Measurements from ENCODE around the gene PHKG1. TPM values are rescaled to one million over a fixed set of nuclear protein-coding genes. Genes with fewer than 3 reads are reported as not detected.
"Not testable (repeated sequence)": the region's sequence is repeated elsewhere in the genome, so short reads cannot be mapped to it uniquely, and the experiment has no call there.

PHKG1 gene
- polyA plus RNA-seq, 1 donor (not counting 4 experiments of a cell fraction or from before 2014, with no cell fraction given) = 0.25 TPM

DNA sequence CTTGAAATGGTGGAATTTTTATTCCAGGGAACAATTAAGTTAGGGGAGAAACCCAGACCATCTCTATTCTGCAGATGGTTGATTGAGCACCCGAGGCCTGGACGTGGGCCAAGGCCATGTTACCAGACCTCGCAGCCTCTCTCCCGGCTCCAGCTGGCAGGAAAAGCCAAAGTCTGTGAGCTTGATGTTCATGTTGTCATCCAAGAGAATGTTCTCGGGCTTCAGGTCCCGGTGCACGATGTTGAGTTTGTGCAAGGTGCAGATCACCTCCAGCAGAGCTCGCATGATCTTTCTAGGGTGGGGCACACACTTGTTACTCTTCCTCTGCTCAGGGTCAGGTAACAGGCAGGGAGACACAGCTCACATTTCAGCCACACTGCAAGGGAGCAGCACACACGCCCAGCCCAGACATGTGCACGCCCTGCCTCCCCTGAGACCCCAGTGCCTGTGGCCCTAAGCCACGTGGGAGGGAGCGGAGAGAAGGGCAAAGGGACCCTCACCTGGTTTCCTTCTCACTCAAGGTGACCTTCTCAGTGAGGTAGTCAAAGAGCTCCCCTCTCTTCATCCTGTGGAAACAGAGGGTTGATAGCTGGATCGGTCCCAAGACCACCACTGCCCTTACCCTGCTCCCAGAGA is 9.5 kb downstream of the PHKG1 start:
- no peak overlapping the region for H3K27ac ChIP-seq (ENCODE audit: control insufficient read depth, insufficient read depth, low read length)
- no peaks in the 10 kb centered on the region for H3K27me3 ChIP-seq (ENCODE audit: control insufficient read depth, extremely low read depth, insufficient read depth, low read length)
- dilution Hi-C loops (cut with MboI; ENCODE audit: extremely low pct_ligation_motif_present, low sequenced_read_pairs) = no loop called here
- TF ChIP-seq CTCF (optimal IDR thresholded peaks at IDR 0.05 in 1 of 3, IDR thresholded peaks at IDR 0.05 in 1 of 3, conservative IDR thresholded peaks at IDR 0.05 in 1 of 3; ENCODE audit: extremely low read depth in 1 of 3, insufficient read depth in 2 of 3, low read length in 3 of 3) = no peak
- no peak for TF ChIP-seq EZH2 (IDR thresholded peaks at IDR 0.05; ENCODE audit: low read length)
- H3K9ac ChIP-seq (ENCODE audit: control insufficient read depth, extremely low read depth, insufficient read depth, low read length) = no peak overlapping the region
- H3K4me1 ChIP-seq (ENCODE audit: control insufficient read depth, extremely low read depth, insufficient read depth, low read length) = no peaks in the 10 kb centered on the region
- no peak for DNase-seq (ENCODE audit: low read depth, low spot score)
- H3K79me2 ChIP-seq (ENCODE audit: control insufficient read depth, insufficient read depth, low read length) = no peaks in the 10 kb centered on the region
- H3K4me2 ChIP-seq (ENCODE audit: control insufficient read depth, extremely low read depth, insufficient read depth, low read depth, low read length) = no peak overlapping the region
- H3K9me3 ChIP-seq (ENCODE audit: control insufficient read depth, low read depth, low read length) = no peaks in the 10 kb centered on the region
- H3K4me3 ChIP-seq (ENCODE audit: control insufficient read depth in 2 of 3, extremely low read depth in 1 of 3, insufficient read depth in 2 of 3, low read depth in 1 of 3, low read length in 3 of 3) = no peak overlapping the region
- no peaks in the 10 kb centered on the region for H3K9me1 ChIP-seq (ENCODE audit: control insufficient read depth, extremely low read depth, insufficient read depth, low read length)
- H3K36me3 ChIP-seq (ENCODE audit: control insufficient read depth in 2 of 2, extremely low read depth in 1 of 2, insufficient read depth in 2 of 2, low read length in 2 of 2) = peaks cover 19 to 20% of the 10 kb centered on the region in 2 experiments
- no peak overlapping the region for H2AFZ ChIP-seq (ENCODE audit: control insufficient read depth, low read length)
- H4K20me1 ChIP-seq (ENCODE audit: control insufficient read depth, extremely low read depth, insufficient read depth, low read length) = no peaks in the 10 kb centered on the region
- FAIRE-seq = no peak

DNA sequence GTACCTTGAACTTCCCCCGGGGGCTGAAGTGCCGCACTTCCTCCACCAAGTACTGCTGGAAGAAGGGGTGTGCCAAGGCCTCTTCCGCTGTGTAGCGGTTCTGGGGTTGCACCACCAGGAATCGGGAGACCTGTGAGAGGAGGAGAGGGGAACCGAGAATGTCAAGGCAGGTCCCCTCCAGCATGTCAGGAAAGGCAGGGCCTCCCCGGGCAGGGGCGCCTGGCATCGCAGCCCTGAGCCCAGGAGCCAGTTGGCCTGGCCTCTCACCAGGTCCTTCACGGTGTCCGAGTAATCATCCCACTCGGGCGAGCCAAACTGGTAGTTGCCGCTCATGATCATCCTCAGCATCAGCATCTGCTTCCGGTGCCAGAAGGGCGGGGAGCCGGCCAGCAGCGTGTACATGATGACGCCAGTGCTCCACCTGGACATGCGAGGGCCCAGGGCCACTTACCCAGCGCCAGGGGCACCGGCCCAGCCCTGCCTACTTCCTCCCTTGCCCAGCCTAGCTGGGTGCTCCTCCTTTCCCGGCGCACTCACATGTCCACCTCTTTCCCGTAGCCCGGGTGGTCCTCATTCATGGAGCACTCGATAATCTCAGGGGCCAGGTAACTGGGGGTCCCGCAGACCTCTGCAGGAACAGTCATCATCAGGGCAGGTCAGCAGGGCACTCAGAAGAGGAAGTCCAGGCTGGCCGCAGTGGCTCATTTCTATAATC is 11.0 kb downstream of the PHKG1 start:
- Histone ChIP-seq H4K20me1 (ENCODE audit: control insufficient read depth, extremely low read depth, insufficient read depth, low read length) (peaks cover 3% of the 10 kb centered on the region), H3K27ac (ENCODE audit: control insufficient read depth, insufficient read depth, low read length) (no peak overlapping the region), H2AFZ (ENCODE audit: control insufficient read depth, low read length) (no peak overlapping the region), H3K4me1 (ENCODE audit: control insufficient read depth, extremely low read depth, insufficient read depth, low read length) (no peaks in the 10 kb centered on the region), H3K4me2 (ENCODE audit: control insufficient read depth, extremely low read depth, insufficient read depth, low read depth, low read length) (no peak overlapping the region), H3K36me3 (ENCODE audit: control insufficient read depth in 2 of 2, extremely low read depth in 1 of 2, insufficient read depth in 2 of 2, low read length in 2 of 2) (peaks cover 21 to 27% of the 10 kb centered on the region in 2 experiments), H3K27me3 (ENCODE audit: control insufficient read depth, extremely low read depth, insufficient read depth, low read length) (no peaks in the 10 kb centered on the region), H3K9me1 (ENCODE audit: control insufficient read depth, extremely low read depth, insufficient read depth, low read length) (no peaks in the 10 kb centered on the region), H3K9me3 (ENCODE audit: control insufficient read depth, low read depth, low read length) (no peaks in the 10 kb centered on the region), H3K79me2 (ENCODE audit: control insufficient read depth, insufficient read depth, low read length) (no peaks in the 10 kb centered on the region), H3K4me3 (ENCODE audit: control insufficient read depth in 2 of 3, extremely low read depth in 1 of 3, insufficient read depth in 2 of 3, low read depth in 1 of 3, low read length in 3 of 3) (no peak overlapping the region), H3K9ac (ENCODE audit: control insufficient read depth, extremely low read depth, insufficient read depth, low read length) (no peak overlapping the region)
- no peak for FAIRE-seq
- no peak for DNase-seq (ENCODE audit: low read depth, low spot score)
- no peak for TF ChIP-seq EZH2 (IDR thresholded peaks at IDR 0.05; ENCODE audit: low read length)
- dilution Hi-C loops (cut with MboI; ENCODE audit: extremely low pct_ligation_motif_present, low sequenced_read_pairs) = no loop called here

DNA sequence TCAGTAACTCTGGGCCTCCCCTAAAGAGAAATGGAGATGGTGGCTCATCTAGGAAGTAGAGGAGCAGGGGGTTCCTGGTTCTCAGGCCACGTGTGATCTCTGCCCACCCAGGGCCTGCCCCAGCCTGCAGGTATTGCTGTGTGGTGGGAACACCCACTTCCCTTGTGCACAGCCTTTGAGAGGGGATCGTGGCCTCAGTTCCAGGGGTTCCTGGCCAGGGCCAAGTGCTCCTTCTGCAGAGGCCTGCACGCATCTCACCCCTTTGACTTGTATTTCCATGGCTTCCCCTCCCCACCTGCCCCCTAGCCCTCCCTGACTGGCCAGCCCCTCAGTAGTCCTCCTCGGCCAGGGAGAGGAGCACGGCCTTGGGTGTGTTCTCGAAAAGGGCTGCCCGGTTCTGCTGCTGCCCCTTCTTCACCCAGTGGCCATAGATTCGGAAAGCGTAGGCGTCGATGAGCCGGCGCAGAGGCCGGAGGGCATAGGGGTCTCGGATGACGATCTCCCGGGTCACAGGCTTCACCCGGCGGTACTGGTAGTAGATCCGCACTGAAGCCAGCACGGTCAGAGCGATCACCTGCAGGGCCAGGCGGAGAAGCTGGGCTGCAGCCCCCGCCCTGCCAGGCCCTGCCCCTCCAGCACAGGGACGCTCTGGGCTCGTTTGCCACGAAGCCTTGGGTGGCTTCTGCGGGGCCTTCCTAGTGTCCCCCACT is 11.9 kb downstream of the PHKG1 start:
- H2AFZ ChIP-seq (ENCODE audit: control insufficient read depth, low read length); dilution Hi-C loops (cut with MboI; ENCODE audit: extremely low pct_ligation_motif_present, low sequenced_read_pairs); H3K4me2 ChIP-seq (ENCODE audit: control insufficient read depth, extremely low read depth, insufficient read depth, low read depth, low read length); H3K79me2 ChIP-seq (ENCODE audit: control insufficient read depth, insufficient read depth, low read length); H3K9me1 ChIP-seq (ENCODE audit: control insufficient read depth, extremely low read depth, insufficient read depth, low read length); H3K27ac ChIP-seq (ENCODE audit: control insufficient read depth, insufficient read depth, low read length); H3K4me3 ChIP-seq (ENCODE audit: control insufficient read depth in 2 of 3, extremely low read depth in 1 of 3, insufficient read depth in 2 of 3, low read depth in 1 of 3, low read length in 3 of 3); H3K9ac ChIP-seq (ENCODE audit: control insufficient read depth, extremely low read depth, insufficient read depth, low read length); H3K4me1 ChIP-seq (ENCODE audit: control insufficient read depth, extremely low read depth, insufficient read depth, low read length); H3K27me3 ChIP-seq (ENCODE audit: control insufficient read depth, extremely low read depth, insufficient read depth, low read length); H4K20me1 ChIP-seq (ENCODE audit: control insufficient read depth, extremely low read depth, insufficient read depth, low read length); DNase-seq (ENCODE audit: low read depth, low spot score); FAIRE-seq; H3K9me3 ChIP-seq (ENCODE audit: control insufficient read depth, low read depth, low read length): not testable (repeated sequence)
- H3K36me3 ChIP-seq (ENCODE audit: control insufficient read depth in 2 of 2, extremely low read depth in 1 of 2, insufficient read depth in 2 of 2, low read length in 2 of 2) = peaks cover 21 to 27% of the 10 kb centered on the region in 2 experiments
